ENCODE measurements around the gene SELENOI. TPM values are rescaled to one million over a fixed set of nuclear protein-coding genes. Genes with fewer than 3 reads are reported as not detected.

SELENOI gene
- total and polyA plus RNA-seq, 4 experiments from 2014 or later = 2.7 to 20.0 (median 11.4) TPM

- no peaks in the 10 kb centered on the region for H3K4me1 ChIP-seq (ENCODE audit: insufficient read depth, low read length)
- Mint-ChIP-seq H3K27me3 (no peaks in the 10 kb centered on the region), H3K9me3 (no peaks in the 10 kb centered on the region), H3K4me1 (peaks cover 0 to 4% (median 0%) of the 10 kb centered on the region in 4 donors), H3K36me3 (peaks cover 22 to 45% of the 10 kb centered on the region in 2 donors), H3K4me3 (no peak overlapping the region), H3K27ac (peak overlapping the region in 2 of 7 donors; percentile 0 to 45)
- H3K27ac ChIP-seq (ENCODE audit: low read depth, low read length) = no peak overlapping the region
- H3K36me3 ChIP-seq (ENCODE audit: insufficient read depth, low read length) = peaks cover 8% of the 10 kb centered on the region
- no peaks in the 10 kb centered on the region for H3K9me3 ChIP-seq (ENCODE audit: control insufficient read depth in 1 of 2, low read length in 2 of 2)
- ChIA-PET POLR2A (ENCODE audit: partially characterized antibody) (no interaction called here), CTCF (ENCODE audit: partially characterized antibody) (interaction anchor here (0.6 kb wide), 1 partner anchor 1975 kb away, joined by 3 read pairs; no protein-coding TSS in a partner anchor)
- intact Hi-C loops (cut with micrococcal nuclease) = no loop called here
- H3K27me3 ChIP-seq (ENCODE audit: insufficient read depth, low read length) = no peaks in the 10 kb centered on the region
- DNase-seq = no peak
- no peak overlapping the region for H3K4me3 ChIP-seq (ENCODE audit: low read length in 2 of 2)
Observed at GRCh38 chr2:26384183-26384582, 38.2 kb downstream of the SELENOI start.

- Histone ChIP-seq H3K27me3 (ENCODE audit: insufficient read depth, low read length) (no peaks in the 10 kb centered on the region), H3K27ac (ENCODE audit: low read depth, low read length) (no peak overlapping the region), H3K4me1 (ENCODE audit: insufficient read depth, low read length) (no peaks in the 10 kb centered on the region), H3K36me3 (ENCODE audit: insufficient read depth, low read length) (peaks cover 11% of the 10 kb centered on the region), H3K9me3 (ENCODE audit: control insufficient read depth in 1 of 2, low read length in 2 of 2) (no peaks in the 10 kb centered on the region), H3K4me3 (ENCODE audit: low read length in 2 of 2) (no peak overlapping the region)
- Mint-ChIP-seq H3K36me3 (peaks cover 22 to 49% of the 10 kb centered on the region in 2 donors), H3K27me3 (no peaks in the 10 kb centered on the region), H3K9me3 (no peaks in the 10 kb centered on the region), H3K27ac (no peak overlapping the region), H3K4me3 (no peak overlapping the region), H3K4me1 (peaks cover 0 to 4% (median 0%) of the 10 kb centered on the region in 4 donors)
- DNase-seq = no peak
- POLR2A ChIA-PET (ENCODE audit: partially characterized antibody) = no interaction called here
- intact Hi-C loops (cut with micrococcal nuclease) = no loop called here
- CTCF ChIA-PET (ENCODE audit: partially characterized antibody) = no interaction called here
Observed at GRCh38 chr2:26384597-26384996, 38.7 kb downstream of the SELENOI start.

- no peaks in the 10 kb centered on the region for H3K4me1 ChIP-seq (ENCODE audit: insufficient read depth, low read length)
- Mint-ChIP-seq H3K27me3 (no peaks in the 10 kb centered on the region), H3K36me3 (peaks cover 29 to 48% of the 10 kb centered on the region in 2 donors), H3K4me3 (no peak overlapping the region), H3K4me1 (peaks cover 0 to 4% (median 0%) of the 10 kb centered on the region in 4 donors), H3K27ac (peak overlapping the region in 1 of 7 donors; percentile 41), H3K9me3 (no peaks in the 10 kb centered on the region)
- H3K36me3 ChIP-seq (ENCODE audit: insufficient read depth, low read length) = peaks cover 16% of the 10 kb centered on the region
- DNase-seq = no peak
- ChIA-PET CTCF (ENCODE audit: partially characterized antibody) (interaction anchor here (0.7 kb wide), 1 partner anchor 11 kb away, joined by 4 read pairs; no protein-coding TSS in a partner anchor), POLR2A (ENCODE audit: partially characterized antibody) (no interaction called here)
- intact Hi-C loops (cut with micrococcal nuclease) = no loop called here
- no peaks in the 10 kb centered on the region for H3K9me3 ChIP-seq (ENCODE audit: control insufficient read depth in 1 of 2, low read length in 2 of 2)
- no peak overlapping the region for H3K4me3 ChIP-seq (ENCODE audit: low read length in 2 of 2)
- no peaks in the 10 kb centered on the region for H3K27me3 ChIP-seq (ENCODE audit: insufficient read depth, low read length)
- no peak overlapping the region for H3K27ac ChIP-seq (ENCODE audit: low read depth, low read length)
Observed at GRCh38 chr2:26387189-26387588, 41.2 kb downstream of the SELENOI start.

GRCh38 chr2:26394694-26395093, 48.8 kb downstream of the SELENOI start:
- Mint-ChIP-seq H3K27me3 (no peaks in the 10 kb centered on the region), H3K36me3 (peaks cover 13 to 36% of the 10 kb centered on the region in 2 donors), H3K4me3 (no peak overlapping the region), H3K27ac (peak overlapping the region in 1 of 7 donors; percentile 37), H3K4me1 (peaks cover 3 to 13% (median 7%) of the 10 kb centered on the region in 4 donors), H3K9me3 (no peaks in the 10 kb centered on the region)
- Histone ChIP-seq H3K4me1 (ENCODE audit: insufficient read depth, low read length) (no peaks in the 10 kb centered on the region), H3K27me3 (ENCODE audit: insufficient read depth, low read length) (no peaks in the 10 kb centered on the region), H3K9me3 (ENCODE audit: control insufficient read depth in 1 of 2, low read length in 2 of 2) (no peaks in the 10 kb centered on the region), H3K4me3 (ENCODE audit: low read length in 2 of 2) (no peak overlapping the region), H3K36me3 (ENCODE audit: insufficient read depth, low read length) (peaks cover 4% of the 10 kb centered on the region), H3K27ac (ENCODE audit: low read depth, low read length) (no peak overlapping the region)
- ChIA-PET CTCF (ENCODE audit: partially characterized antibody) (no interaction called here), POLR2A (ENCODE audit: partially characterized antibody) (no interaction called here)
- no peak for DNase-seq
- intact Hi-C loops (cut with micrococcal nuclease) = no loop called here

GRCh38 chr2:26395394-26395793, 49.5 kb downstream of the SELENOI start:
- H3K27ac Mint-ChIP-seq = no peak overlapping the region

GRCh38 chr2:26396734-26397298, 50.9 kb downstream of the SELENOI start:
- Histone ChIP-seq H3K4me1 (ENCODE audit: insufficient read depth, low read length) (no peaks in the 10 kb centered on the region), H3K36me3 (ENCODE audit: insufficient read depth, low read length) (no peaks in the 10 kb centered on the region), H3K4me3 (ENCODE audit: low read length in 2 of 2) (no peak overlapping the region), H3K27me3 (ENCODE audit: insufficient read depth, low read length) (no peaks in the 10 kb centered on the region), H3K27ac (ENCODE audit: low read depth, low read length) (no peak overlapping the region), H3K9me3 (ENCODE audit: control insufficient read depth in 1 of 2, low read length in 2 of 2) (no peaks in the 10 kb centered on the region)
- peak overlapping the region in 3 of 7 donors; percentile 19 to 68 (median 43) for H3K27ac Mint-ChIP-seq
- CTCF ChIA-PET (ENCODE audit: partially characterized antibody) = no interaction called here
- peaks cover 2 to 3% of the 10 kb centered on the region in 2 donors for H3K27me3 Mint-ChIP-seq
- H3K4me3 Mint-ChIP-seq = peak overlapping the region in 1 of 8 donors; percentile 18
- POLR2A ChIA-PET (ENCODE audit: partially characterized antibody) = no interaction called here
- H3K36me3 Mint-ChIP-seq = peaks cover 2 to 22% of the 10 kb centered on the region in 2 donors
- peaks cover 3 to 21% (median 8%) of the 10 kb centered on the region in 4 donors for H3K4me1 Mint-ChIP-seq
- intact Hi-C loops (cut with micrococcal nuclease) = no loop called here
- DNase-seq = peak in 2 of 5 donors; percentile 3 to 5
- H3K9me3 Mint-ChIP-seq = no peaks in the 10 kb centered on the region

More at GRCh38 chr2:26395394-26395793, 49.5 kb downstream of the SELENOI start:
- intact Hi-C loops (cut with micrococcal nuclease) = no loop called here
- no peaks in the 10 kb centered on the region for H3K36me3 ChIP-seq (ENCODE audit: insufficient read depth, low read length)
- no peaks in the 10 kb centered on the region for H3K9me3 Mint-ChIP-seq
- H3K4me3 ChIP-seq (ENCODE audit: low read length in 2 of 2) = no peak overlapping the region
- peaks cover 3 to 17% (median 8%) of the 10 kb centered on the region in 4 donors for H3K4me1 Mint-ChIP-seq
- CTCF ChIA-PET (ENCODE audit: partially characterized antibody) = no interaction called here
- H3K27ac ChIP-seq (ENCODE audit: low read depth, low read length) = no peak overlapping the region
- no peaks in the 10 kb centered on the region for H3K27me3 Mint-ChIP-seq
- no peaks in the 10 kb centered on the region for H3K27me3 ChIP-seq (ENCODE audit: insufficient read depth, low read length)
- no peaks in the 10 kb centered on the region for H3K4me1 ChIP-seq (ENCODE audit: insufficient read depth, low read length)
- H3K36me3 Mint-ChIP-seq = peaks cover 8 to 30% of the 10 kb centered on the region in 2 donors
- POLR2A ChIA-PET (ENCODE audit: partially characterized antibody) = no interaction called here
- H3K9me3 ChIP-seq (ENCODE audit: control insufficient read depth in 1 of 2, low read length in 2 of 2) = no peaks in the 10 kb centered on the region
- no peak for DNase-seq
- H3K4me3 Mint-ChIP-seq = no peak overlapping the region

DNA sequence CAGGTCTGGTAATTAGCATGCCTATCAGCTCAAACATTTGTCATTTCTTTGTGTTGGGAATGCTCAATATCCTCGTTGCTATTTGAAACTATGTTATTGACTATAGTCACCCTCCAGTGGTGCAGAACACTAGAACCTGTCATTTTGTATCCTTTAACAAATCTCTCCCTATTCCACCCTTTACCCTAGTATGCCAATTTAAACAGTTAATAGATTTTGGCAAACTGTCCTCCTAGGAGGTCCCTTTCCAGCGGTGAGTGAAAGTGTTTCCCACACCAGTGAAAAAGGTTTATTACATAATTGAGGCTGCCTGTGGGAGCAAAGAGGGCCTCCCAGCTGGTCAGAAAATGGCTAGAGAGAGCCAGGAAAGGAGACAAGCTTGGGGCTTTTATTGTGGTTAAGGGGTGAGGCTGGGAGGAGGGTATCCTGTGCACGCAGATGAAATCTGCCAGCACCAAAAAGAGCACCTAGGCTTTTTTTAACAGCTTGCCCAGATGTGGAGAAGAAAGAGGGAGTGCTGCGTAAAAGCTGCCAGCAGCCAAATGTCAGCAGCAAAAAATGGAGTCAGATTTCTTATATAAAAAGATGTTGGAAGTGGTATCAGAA, 53.9 kb downstream of the SELENOI start:
- H3K27me3 ChIP-seq (ENCODE audit: insufficient read depth, low read length) = peaks cover 7% of the 10 kb centered on the region
- H3K4me3 Mint-ChIP-seq = no peak overlapping the region
- no peaks in the 10 kb centered on the region for H3K36me3 ChIP-seq (ENCODE audit: insufficient read depth, low read length)
- no peak overlapping the region for H3K27ac Mint-ChIP-seq
- no peaks in the 10 kb centered on the region for H3K9me3 ChIP-seq (ENCODE audit: control insufficient read depth in 1 of 2, low read length in 2 of 2)
- no peaks in the 10 kb centered on the region for H3K9me3 Mint-ChIP-seq
- no peaks in the 10 kb centered on the region for H3K4me1 ChIP-seq (ENCODE audit: insufficient read depth, low read length)
- H3K27ac ChIP-seq (ENCODE audit: low read depth, low read length) = no peak overlapping the region
- H3K27me3 Mint-ChIP-seq = peaks cover 6 to 12% of the 10 kb centered on the region in 2 donors
- no peak for DNase-seq
- POLR2A ChIA-PET (ENCODE audit: partially characterized antibody) = interaction anchor here (0.6 kb wide), 1 partner anchor 449 kb away, joined by 3 read pairs; no protein-coding TSS in a partner anchor
- H3K4me1 Mint-ChIP-seq = peaks cover 3 to 21% (median 7%) of the 10 kb centered on the region in 4 donors
- H3K4me3 ChIP-seq (ENCODE audit: low read length in 2 of 2) = no peak overlapping the region
- CTCF ChIA-PET (ENCODE audit: partially characterized antibody) = no interaction called here
- intact Hi-C loops (cut with micrococcal nuclease) = no loop called here
- peaks cover 2 to 7% of the 10 kb centered on the region in 2 donors for H3K36me3 Mint-ChIP-seq
